NCI-H128 (cell line): ENCODE data around the gene TIAL1.
"Not testable (repeated sequence)": the region's sequence is repeated elsewhere in the genome, so short reads cannot be mapped to it uniquely, and the experiment has no call there.

Experiments
- DNase-seq: peaks from one replicate; lab custom pipeline; 2025; ENCODE audit not compliant: unreplicated experiment; lab: John Stamatoyannopoulos, UW

The TIAL1 gene

DNA sequence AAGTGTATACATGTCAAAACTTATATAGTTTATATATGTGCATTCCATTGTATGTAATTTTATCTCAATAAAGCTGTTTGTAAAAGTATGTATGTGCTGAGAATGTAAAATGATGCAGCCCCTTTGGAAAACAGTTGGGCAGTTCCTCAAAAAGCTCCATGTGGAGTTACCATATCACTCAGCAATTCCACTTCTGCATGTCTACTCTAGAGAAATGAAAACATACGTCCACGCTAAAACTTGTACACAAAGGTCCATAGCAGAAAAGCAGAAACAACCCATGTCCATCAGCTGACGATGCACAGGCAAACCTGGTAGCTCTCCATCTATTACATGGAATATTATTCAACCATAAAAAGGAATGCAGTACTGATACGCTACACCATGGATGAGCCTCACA is 45.9 kb downstream of the TIAL1 start:
- DNase-seq: no peak

DNA sequence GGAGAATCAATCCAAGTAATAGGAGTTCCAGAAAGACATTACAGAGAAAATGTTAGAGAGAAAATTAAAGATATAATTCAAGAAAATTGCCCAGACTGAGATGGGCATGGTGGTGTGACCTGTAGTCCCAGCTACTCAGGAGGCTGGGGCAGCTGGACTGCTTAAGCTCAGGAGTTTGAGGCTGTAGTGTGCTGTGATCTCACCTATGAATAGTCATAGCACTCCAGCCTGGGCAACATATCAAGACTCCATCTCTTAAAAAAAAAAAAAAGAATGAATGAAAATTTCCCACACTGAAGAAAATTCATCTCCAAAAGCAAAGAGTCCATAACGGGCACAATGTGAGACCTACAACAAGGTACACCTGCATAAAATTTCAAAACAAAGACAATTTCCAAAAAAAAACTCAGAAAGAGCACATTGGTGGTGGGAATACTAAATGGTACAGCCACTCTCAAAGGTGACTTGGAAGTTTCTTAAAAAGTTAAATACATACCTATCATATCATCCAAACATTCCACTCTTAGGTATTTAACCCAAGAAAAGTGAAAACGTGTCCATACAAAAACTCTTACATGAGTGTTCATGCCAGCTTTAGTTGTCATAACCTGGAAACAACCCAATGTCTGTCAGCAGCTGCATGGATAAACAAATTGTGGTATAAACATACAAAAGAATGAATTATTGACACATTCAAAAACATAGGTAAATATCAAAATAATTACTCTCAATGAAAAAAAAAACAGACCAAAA is 47.3 kb downstream of the TIAL1 start:
- no peak for DNase-seq

DNA sequence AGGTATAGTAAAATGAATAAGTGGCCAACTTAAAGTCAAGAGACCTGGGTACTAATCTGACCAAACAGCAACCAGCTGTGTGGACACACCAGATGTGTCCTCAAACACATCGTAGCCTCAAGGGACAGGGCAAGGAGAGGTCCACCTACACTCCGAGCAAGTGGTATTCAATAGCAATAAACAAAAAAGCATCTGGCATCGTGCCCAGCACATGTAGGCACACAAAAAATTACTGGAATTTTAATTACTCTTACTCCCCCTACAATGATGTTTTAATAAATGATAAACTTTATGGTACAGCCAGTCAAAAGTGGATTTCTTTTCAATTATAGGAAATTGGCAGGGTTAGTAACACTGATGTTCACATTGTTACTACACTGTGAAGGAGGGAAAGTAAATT is 50.8 kb downstream of the TIAL1 start:
- DNase-seq: no peak

DNA sequence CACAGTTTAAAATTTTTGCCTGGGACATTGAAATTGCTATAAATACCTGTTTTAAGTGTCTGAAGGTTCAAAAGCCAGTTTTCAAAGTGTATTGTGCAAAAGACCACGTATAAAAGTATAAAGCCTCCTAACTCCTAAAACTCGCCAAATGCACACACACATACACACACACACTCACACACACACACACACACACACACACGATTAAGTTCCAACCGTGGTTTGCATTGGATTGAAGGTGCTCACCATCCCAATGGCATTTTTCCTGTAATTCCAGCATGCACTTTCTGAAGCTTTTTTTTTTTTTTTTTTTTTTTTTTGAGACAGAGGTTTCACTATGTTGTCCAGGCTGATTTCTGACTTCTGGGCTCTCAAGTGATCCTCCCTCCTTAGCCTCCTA is 51.5 kb downstream of the TIAL1 start:
- DNase-seq: no peak

DNA sequence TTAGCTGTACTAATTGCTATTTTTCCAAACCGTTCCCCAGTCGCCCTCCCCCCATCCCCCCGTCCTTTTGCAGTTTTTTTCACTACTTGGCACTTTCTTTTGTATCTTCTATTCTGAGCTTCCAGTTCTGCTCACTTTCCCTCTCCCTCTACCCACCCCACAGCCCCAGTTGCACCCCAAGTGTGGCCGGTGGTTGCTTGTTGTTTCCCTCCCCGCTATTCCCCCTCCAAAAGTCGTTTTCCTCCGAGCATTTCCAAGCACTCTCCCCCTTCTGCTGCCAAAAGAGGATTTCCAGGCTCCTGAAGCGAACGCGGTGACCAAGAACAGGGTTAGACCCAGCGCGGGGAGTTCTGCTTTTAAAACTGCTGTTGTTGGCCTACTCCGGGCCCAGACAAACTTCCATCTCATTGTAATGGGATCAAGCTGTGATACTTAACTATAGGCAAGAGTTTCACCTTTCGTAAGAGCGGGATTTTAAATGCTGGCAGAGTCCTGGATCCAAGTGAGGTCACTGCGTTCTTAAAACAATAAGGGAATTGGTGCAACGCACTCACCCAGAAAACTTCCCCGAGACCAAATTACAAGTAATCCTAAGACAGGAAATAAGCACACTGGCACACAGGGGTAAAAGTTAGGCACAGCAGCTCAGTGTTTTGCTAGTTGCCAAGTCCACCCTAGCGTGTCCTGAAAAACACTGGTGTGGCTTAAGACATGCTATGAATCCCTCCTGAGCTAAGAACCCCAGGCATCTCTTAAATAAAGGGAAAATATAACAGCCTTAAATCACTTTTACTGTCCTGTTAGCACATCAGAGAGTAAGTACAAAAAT is 52.7 kb downstream of the TIAL1 start:
- no peak for DNase-seq

DNA sequence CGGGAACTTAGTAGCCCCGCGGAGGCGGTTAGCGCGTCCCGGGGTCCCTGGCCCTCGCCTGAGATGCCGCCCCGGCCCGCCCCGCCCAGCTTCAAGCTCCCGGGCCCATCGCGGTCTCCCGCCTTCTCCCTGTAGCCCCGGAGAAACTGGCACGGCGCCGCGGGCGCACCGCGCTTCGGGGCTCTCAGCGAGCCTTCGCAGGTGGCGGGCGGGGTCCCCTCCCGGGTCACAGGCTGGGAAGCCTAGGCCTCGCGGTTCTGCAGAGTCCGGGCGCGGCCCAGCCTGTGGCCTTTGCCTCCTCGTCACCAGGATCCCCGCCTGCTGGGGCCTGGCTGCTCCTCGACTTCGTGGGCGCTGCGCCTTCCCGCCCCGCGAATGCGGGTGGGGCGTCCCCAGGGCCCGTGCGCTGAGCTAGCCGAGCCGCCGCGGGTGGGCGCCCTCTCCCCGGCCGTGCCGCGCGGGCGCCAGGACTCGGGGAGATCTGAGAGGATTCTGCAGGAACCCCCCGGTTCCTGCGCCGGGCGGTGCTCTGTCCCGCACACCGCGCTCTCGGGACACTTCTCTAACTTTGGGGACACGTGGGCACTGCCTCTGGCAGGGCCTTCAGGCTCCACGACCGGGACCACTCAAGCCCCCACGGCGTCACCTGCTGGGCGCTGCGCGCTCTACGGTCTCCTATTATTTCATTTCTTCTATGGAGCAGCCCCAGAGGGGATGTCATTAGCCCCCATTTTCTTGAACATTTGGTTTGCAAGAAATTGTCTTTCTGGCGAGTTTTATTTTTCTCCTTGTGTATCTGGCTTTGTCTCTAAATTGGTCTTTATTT is 53.6 kb downstream of the TIAL1 start:
- DNase-seq: no peak

DNA sequence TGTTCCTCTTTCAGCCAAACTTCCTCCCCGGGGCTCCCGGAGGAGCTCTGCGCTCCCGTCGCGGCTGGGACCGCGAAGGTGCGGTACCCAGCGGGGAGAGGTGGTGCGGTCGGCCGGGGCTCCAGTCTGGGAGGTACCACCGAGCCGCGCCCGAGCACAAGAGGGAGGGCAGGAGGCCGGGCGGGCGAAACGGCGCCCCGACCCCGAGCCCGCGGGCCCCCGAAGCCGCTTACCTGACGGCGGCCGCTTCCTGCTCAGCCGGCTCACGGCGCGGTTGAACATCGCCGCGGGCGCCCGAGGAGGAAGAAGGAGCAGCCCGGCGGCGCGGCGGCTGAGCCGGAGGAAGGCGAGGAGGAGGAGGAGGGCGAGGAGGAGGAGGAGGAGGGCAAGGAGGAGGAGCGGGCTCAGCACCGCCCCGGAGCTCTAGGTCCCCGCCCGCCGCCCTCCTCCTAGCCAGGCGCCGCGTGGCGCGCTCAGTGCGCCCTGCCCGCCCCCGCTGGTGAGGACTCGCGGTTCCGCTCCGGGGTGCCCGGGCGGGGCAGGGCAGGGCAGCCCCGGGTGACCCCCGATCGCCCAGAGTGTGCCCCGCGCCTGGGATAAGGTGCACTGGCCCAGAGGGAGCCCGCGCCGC is 54.3 kb downstream of the TIAL1 start, which contains the start of gene RGS10:
Gene RGS10 (minus strand): TSS at position 363 of the 631 bp plus-strand sequence. CDS start 81 bp downstream, at position 282.
- DNase-seq: no peak

DNA sequence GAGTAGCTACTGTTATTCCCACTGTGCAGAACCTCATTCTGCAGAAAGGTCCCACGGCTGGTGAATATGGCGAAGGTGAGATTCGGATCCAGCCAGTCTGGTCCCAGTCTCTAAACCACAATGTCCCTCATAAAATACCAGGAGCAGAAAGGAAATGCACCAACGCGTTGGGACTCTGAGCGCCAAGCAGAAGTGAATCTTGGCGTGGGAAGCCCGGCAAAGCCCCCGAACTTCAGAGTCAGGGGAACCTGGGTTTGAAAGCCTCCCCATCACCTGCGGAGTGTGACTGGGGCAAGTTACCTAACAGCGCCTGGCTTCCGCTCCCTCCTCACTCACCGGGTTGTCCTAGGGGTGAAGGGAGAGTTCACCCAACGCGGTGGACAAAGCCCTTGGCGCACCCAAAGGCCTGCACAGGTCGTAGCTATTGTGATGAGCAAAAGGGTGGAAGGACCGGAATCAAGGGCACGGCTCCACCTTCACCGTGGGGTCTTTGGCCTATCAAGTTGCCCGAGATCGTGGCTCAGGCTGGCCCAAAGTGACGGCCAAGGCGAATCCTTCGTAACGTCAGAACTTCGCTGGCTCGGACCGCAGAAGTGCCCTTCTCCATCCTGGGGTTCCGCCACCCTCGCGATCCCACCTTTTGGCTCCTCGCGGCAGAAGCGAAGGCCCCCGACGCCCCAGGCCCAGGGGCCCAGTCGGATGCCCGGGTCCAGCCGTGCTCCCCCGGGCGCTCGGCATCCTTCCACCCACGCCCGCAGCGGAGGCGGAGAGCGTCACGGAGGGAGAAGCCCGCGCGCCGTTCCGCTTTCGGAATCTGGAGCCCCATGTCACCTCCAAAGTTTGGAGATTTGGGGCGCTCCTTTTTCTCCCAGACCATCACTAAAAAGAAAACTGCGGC is 55.1 kb downstream of the TIAL1 start:
- no peak for DNase-seq

DNA sequence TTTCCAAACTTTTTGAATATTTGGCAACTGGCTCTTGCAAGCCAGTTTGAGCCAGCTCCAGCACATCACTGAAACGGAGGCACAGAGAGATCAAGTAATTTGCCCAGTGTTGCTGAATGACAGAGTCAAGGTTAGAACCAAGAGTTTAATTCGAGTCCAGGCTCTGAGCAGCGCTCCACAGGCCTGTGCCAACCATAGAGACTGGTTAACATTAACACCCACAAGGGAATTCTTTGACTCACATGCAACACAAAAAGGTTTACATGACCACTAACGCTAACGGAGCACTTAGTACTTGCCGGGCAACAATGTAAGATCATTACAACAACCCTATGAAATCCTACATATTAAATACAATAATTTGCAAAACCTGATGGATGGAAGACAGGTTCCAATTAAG is 55.7 kb downstream of the TIAL1 start:
- no peak for DNase-seq

DNA sequence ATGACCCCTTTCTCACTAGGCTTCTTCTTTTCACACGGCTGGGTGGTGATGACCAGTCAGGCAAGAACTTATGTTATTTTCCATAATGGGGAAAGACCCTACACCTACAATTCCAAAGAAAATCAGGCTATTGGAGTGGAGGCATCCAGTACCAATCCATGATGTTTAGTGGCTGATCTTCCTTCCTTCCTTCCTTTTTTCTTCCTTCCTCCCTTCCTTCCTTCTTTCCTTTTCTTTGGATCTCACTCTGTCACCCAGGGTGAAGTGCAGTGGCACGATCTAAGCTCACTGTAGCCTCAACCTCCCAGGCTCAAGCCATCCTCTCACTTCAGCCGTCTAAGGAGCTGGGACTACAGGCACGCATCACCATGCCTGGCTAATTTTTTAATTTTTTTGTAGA is 56.7 kb downstream of the TIAL1 start:
- DNase-seq: no peak

DNA sequence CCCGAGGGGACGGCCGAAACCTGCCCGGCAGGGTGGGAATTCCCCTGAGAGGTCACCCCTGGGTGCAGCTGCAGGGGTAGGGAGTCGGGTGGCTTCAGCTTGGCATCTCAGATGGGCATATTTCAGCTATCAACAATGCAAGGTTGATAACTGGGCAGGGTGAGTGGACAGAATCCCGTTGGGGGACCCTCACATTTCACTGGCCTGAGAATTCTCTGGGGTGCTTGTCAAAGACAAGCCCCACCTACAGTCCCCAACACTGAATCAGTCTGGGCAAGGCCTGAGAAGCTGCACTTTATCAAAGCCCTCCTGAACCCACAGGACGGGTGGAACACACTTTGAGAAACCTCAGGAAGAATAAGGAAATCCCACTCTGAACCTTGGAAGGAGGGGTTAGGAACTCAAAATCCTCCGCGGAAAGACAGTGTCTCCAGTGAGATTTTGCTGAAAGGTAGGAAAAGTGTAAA is 57.4 kb downstream of the TIAL1 start:
- no peak for DNase-seq

DNA sequence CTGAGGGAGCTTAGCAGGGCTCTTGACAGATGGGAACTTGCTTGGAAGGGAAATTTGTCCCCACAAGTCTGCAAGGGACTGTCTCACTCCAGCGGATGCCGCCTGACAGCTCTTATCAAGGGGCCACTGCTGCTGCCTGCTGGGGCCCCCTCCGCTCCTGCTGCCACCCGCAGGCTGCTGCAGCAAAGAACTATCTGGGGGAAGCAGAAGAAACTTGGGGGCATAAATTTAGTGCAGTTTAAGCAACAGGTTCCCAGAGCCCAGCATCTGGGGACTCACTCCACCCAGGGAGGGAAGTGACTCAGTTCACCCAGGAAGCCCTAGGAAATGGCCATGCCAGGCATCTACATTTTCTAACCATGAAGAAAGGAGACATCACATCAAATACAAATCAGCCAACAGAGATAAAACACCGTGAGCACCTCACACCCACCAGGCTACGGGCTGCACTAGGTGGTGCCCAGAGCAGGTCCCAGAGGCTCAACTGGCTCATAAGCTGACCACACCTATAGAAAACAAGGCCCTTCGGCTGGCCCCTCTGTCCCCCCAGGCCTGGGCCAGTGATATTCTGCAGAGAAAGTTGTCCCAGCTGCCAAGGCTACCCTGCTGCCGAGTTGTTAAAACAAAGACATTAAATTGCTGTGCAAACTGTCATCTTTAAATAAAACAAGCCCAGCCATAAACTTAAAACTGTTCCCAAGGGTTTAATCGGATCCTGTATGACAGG is 58.0 kb downstream of the TIAL1 start:
- no peak for DNase-seq

DNA sequence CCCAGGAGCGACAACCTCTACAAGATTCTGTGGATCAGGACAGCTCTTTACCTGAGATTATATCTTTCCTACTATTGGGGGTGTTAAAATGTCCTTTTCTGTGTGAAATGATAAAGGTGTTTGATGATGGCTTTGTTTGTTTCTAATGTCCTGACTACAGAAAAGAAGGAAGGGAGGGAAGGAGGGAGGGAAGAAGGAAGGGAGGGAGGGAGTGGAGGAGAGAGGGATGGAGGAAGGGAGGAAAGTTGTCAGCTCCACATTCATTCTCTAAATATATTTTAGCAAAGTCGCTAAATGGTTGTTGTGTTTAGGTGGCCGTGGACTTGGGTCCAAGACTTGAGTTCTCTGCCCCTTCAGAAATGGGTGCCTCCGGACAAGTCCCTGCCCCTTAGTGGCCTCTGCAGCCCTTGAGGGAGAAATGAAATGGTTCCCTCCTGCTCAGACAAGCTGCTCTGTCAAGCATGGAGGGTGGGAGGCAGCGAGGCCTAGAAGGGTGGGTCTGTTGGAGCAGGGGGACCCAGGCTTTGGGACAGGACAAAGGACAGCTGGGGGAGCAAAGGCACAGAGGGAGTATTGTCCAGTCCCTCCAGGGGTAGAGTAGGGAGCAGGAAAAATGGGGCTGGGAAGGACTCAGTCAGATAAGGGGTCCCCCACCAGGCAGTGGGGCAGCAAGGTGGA is 58.7 kb downstream of the TIAL1 start:
- DNase-seq: no peak

DNA sequence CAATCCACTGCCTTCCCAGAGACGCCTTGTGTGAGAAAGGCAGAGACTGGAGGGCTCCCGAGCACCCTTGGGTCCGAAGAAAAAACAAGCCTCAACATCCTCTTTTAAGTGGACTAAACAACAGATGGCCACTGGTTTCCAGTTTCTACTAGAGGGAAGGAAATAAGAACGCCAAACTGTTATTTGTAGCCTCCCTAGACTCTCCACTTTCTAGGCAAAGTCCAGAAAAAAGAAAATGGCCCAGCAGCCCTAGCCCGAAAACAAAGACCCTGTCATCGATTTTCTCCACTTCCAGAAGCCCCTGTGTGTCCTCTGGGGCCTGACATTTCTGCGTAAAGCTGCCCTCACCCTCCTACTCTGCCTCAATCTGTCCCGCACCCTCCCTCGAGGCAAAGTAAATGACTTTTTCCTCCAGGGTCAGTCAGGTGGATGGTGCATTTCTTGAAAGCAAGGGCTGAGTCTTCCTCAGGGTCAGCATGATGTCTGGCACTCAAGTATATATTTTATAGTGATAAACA is 60.2 kb downstream of the TIAL1 start:
- DNase-seq: no peak

DNA sequence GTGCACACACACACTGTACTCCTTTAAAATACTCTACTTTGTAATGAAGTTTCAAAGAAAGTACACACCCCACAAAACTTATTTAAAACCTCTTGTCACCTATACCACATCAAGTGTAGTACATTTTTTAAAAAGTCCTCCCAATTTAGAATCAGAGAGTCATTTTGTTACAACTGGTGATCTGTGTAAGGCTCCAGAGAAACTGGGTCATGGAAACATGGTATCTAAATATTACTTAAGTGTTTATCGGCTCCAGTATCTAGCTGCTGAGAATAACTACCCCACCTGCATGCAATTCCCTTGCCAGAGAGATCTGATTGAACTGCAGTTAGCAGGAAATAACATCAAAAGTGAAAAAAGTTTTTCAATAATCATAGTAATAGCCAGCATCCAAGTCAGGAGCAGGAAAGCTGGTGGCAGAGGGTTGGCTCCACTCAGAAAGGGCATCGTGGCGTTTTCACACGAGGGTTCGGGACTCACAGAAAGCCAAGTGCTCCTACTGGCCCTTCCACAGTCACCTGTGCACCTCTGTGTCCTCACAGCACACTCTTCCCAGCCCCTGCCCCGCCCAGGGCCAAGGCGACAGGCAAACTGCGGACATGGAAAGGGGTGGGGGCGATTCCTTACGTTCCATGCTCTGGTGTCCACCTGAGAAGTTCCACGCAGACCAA is 60.8 kb downstream of the TIAL1 start:
- DNase-seq: no peak

DNA sequence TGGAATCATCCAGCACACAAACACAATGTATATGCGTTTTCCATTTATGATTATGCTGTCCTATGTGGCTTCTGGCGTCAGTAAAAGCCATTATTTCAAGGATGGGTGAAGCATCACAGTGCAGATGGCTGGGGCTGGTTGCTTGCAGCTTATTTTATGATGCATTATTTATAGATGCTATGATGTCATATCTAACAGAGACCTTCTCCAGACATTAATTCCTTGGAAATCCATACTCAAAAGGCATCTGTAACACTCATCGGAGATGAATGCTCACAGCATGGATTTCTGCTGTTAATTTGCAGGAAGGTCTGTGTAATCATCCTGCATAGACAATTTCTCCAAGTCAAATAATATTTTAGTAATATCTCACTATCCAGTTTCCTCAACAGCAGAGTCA is 61.5 kb downstream of the TIAL1 start:
- DNase-seq: no peak

DNA sequence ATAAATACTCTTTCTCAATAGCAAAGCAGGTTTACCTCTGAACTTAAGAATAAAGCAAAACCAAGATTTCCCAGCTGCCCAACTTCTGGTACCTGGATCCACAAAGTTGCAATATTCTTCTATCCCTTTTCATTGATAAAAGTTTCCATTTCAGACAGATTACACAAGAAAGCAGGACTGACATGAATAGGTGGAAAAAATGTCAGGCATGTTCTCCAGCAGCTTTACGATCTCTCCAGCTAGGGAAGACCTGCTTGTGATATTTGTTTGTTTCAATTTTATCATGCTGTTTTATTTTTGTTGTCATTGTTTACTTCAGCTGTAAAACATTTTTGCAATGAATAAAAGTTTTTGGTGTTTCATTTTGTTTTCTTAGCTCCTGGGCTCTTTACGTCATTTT is 63.3 kb downstream of the TIAL1 start:
- no peak for DNase-seq

DNA sequence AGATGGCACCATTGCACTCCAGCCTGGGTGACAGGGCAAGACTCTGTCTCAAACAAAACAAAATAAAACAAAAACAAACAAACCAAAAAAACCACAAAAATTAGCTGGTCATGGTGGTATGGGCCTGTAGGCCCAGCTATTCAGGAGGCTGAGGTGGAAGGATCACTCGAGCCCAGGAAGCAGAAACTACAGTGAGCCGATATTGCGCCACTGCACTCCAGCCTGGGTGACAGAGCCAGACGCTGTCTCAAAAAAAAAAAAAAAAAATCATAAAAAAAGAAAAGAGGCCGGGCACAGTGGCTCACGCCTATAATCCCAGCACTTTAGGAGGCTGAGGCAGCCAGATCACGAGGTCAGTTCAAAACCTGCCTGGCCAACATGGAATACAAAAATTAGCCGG is 64.0 kb downstream of the TIAL1 start:
- not testable (repeated sequence) for DNase-seq
